Thyroid gland (tissue), 4 donors: ENCODE data around the gene DRD2.

Source experiments
- POLR2A ChIP-seq, 2 donors: fragments of 450-650 bp; IDR thresholded peaks; one replicate each; pipeline ENCODE4 v1.6.1; 2017; ENCODE audit warnings: antibody characterized with exemption in 2 of 2, mild to moderate bottlenecking in 2 of 2, moderate library complexity in 1 of 2
- TF ChIP-seq, protein P1 (sequence below), 6 experiments: fragments of 200-600 bp in 3 of 6; fragments of 450-650 bp in 3 of 6; sonication (generic) in 3 of 6; IDR thresholded peaks; one replicate each; pipeline ENCODE4 v1.5.1; 2016 to 2019; ENCODE audit warnings: antibody characterized with exemption in 6 of 6, mild to moderate bottlenecking in 2 of 6, inconsistent platforms in 1 of 6, moderate library complexity in 1 of 6

DNA sequence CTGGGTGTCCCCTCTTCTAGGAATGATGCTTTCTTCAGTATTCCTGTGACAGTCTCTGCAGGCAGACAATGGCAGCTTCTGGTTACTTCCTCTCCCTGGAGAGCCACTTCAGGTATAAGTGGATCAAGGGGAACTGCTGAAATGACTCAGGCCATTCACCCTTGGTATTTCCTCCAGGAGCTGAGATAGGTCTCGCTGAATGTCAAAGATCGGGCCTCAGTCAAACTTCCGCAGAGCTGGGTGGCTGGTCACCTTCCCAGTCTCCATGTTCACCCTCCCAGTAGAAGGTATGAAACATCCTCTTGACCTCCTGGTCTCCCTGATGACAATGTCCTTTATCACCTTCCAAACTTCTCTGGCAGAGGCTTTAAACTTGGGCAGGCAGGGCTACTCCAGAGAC lies 89.4 kb downstream of the DRD2 start:
- TF ChIP-seq, protein P1, sequence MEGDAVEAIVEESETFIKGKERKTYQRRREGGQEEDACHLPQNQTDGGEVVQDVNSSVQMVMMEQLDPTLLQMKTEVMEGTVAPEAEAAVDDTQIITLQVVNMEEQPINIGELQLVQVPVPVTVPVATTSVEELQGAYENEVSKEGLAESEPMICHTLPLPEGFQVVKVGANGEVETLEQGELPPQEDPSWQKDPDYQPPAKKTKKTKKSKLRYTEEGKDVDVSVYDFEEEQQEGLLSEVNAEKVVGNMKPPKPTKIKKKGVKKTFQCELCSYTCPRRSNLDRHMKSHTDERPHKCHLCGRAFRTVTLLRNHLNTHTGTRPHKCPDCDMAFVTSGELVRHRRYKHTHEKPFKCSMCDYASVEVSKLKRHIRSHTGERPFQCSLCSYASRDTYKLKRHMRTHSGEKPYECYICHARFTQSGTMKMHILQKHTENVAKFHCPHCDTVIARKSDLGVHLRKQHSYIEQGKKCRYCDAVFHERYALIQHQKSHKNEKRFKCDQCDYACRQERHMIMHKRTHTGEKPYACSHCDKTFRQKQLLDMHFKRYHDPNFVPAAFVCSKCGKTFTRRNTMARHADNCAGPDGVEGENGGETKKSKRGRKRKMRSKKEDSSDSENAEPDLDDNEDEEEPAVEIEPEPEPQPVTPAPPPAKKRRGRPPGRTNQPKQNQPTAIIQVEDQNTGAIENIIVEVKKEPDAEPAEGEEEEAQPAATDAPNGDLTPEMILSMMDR (IDR thresholded peaks at IDR 0.05), result no peak
- no peak for TF ChIP-seq POLR2A (IDR thresholded peaks at IDR 0.05)
